Measurements from ENCODE around the gene ZNF749. TPM values are rescaled to one million over a fixed set of nuclear protein-coding genes. Genes with fewer than 3 reads are reported as not detected.
A peak's percentile ranks its signal among the peaks of the same experiment; 100 is the strongest.

Gene ZNF749
- total RNA-seq, 1 experiment from 2014 or later: 19.4 TPM

- no TSS peak for BruUV-seq (replicated peaks)
- Histone ChIP-seq H3K4me2 (peak overlapping the region; percentile 75), H3K9me3 (ENCODE audit: insufficient read depth, low read depth) (peaks cover 3% of the 10 kb centered on the region; the same call in 1 of the 2 replicates), H3K9me2 (ENCODE audit: insufficient read depth) (no peaks in the 10 kb centered on the region), H3K27ac (no peak overlapping the region), H3K4me3 (peak overlapping the region; percentile 81), H4K20me1 (ENCODE audit: insufficient read depth) (no peaks in the 10 kb centered on the region), H3K79me2 (ENCODE audit: low read depth) (peaks cover 52% of the 10 kb centered on the region), H3K4me1 (replicated peaks; ENCODE audit: insufficient read depth) (peaks cover 16% of the 10 kb centered on the region), H3K36me3 (ENCODE audit: low read depth) (peaks cover 14% of the 10 kb centered on the region), H3K27me3 (ENCODE audit: insufficient read depth, low read depth) (no peaks in the 10 kb centered on the region), H3F3A (ENCODE audit: insufficient read depth, low read depth) (peaks cover 3% of the 10 kb centered on the region; the same call in 1 of the 2 replicates), H2AFZ (no peak overlapping the region)
- DNase-seq: no peak
- intact Hi-C loops (cut with micrococcal nuclease; ENCODE audit: unreplicated experiment): no loop called here
- CTCF ChIA-PET: no interaction called here
- POLR2A ChIA-PET (ENCODE audit: unreplicated experiment): interaction anchor here (0.6 kb wide), 1 partner anchor 47 kb away, joined by 5 read pairs; the partner anchor contains the start of gene ZNF548
- TF ChIP-seq EZH2 (IDR thresholded peaks at IDR 0.05; ENCODE audit: low read depth) (no peak), CTCF (conservative IDR thresholded peaks at IDR 0.05) (no peak)
Measured at GRCh38 chr19:57436417-57436816, 1.3 kb downstream of the ZNF749 start.

- POLR2A ChIA-PET (ENCODE audit: unreplicated experiment): no interaction called here
- peaks cover 22% of the 10 kb centered on the region for H3K36me3 ChIP-seq (ENCODE audit: low read depth)
Measured at GRCh38 chr19:57437931-57438330, 2.8 kb downstream of the ZNF749 start.

GRCh38 chr19:57438925-57439324, 3.8 kb downstream of the ZNF749 start:
- TF ChIP-seq EZH2 (IDR thresholded peaks at IDR 0.05; ENCODE audit: low read depth): no peak
- ChIA-PET POLR2A (ENCODE audit: unreplicated experiment) (no interaction called here), CTCF (no interaction called here)
- Histone ChIP-seq H3K79me2 (ENCODE audit: low read depth) (peaks cover 62% of the 10 kb centered on the region), H3K4me1 (replicated peaks; ENCODE audit: insufficient read depth) (peaks cover 16% of the 10 kb centered on the region), H3K4me3 (no peak overlapping the region), H3K27ac (no peak overlapping the region), H3K9me3 (ENCODE audit: insufficient read depth, low read depth) (peaks cover 12% of the 10 kb centered on the region), H2AFZ (no peak overlapping the region), H3K9me2 (ENCODE audit: insufficient read depth) (no peaks in the 10 kb centered on the region), H3K36me3 (ENCODE audit: low read depth) (peaks cover 32% of the 10 kb centered on the region), H3K27me3 (ENCODE audit: insufficient read depth, low read depth) (no peaks in the 10 kb centered on the region), H3K4me2 (no peak overlapping the region), H4K20me1 (ENCODE audit: insufficient read depth) (no peaks in the 10 kb centered on the region), H3F3A (ENCODE audit: insufficient read depth, low read depth) (peaks cover 3% of the 10 kb centered on the region; the same call in 1 of the 2 replicates)
- DNase-seq: no peak
- no TSS peak for BruUV-seq (replicated peaks)
- intact Hi-C loops (cut with micrococcal nuclease; ENCODE audit: unreplicated experiment): no loop called here

More at GRCh38 chr19:57437931-57438330, 2.8 kb downstream of the ZNF749 start:
- peaks cover 62% of the 10 kb centered on the region for H3K79me2 ChIP-seq (ENCODE audit: low read depth)
- H3K9me3 ChIP-seq (ENCODE audit: insufficient read depth, low read depth): peaks cover 6% of the 10 kb centered on the region
- no peak overlapping the region for H3K4me3 ChIP-seq
- intact Hi-C loops (cut with micrococcal nuclease; ENCODE audit: unreplicated experiment): no loop called here
- no peaks in the 10 kb centered on the region for H4K20me1 ChIP-seq (ENCODE audit: insufficient read depth)
- no peak overlapping the region for H3K4me2 ChIP-seq
- no peak overlapping the region for H3K27ac ChIP-seq
- H3K9me2 ChIP-seq (ENCODE audit: insufficient read depth): no peaks in the 10 kb centered on the region
- BruUV-seq (replicated peaks): no TSS peak
- H3K27me3 ChIP-seq (ENCODE audit: insufficient read depth, low read depth): no peaks in the 10 kb centered on the region
- CTCF ChIA-PET: no interaction called here
- TF ChIP-seq EZH2 (IDR thresholded peaks at IDR 0.05; ENCODE audit: low read depth): no peak
- no peak for TF ChIP-seq CTCF (conservative IDR thresholded peaks at IDR 0.05)
- H2AFZ ChIP-seq: no peak overlapping the region
- peaks cover 3% of the 10 kb centered on the region; the same call in 1 of the 2 replicates for H3F3A ChIP-seq (ENCODE audit: insufficient read depth, low read depth)
- DNase-seq: no peak
- H3K4me1 ChIP-seq (replicated peaks; ENCODE audit: insufficient read depth): peaks cover 16% of the 10 kb centered on the region

Measured in PC-9 (cell line).